GM18868 (cell line): ENCODE measurements around the gene TRIM8.
A peak's percentile ranks its signal among the peaks of the same experiment; 100 is the strongest.

ENCODE experiments used
- ATAC-seq: cut with Tn5 transposase; IDR thresholded peaks from one replicate; pipeline ENCODE4 v1.9.1; 2021; ENCODE audit warnings: mild to moderate bottlenecking, moderate library complexity; ENCODE audit not compliant: unreplicated experiment

TRIM8 gene

DNA sequence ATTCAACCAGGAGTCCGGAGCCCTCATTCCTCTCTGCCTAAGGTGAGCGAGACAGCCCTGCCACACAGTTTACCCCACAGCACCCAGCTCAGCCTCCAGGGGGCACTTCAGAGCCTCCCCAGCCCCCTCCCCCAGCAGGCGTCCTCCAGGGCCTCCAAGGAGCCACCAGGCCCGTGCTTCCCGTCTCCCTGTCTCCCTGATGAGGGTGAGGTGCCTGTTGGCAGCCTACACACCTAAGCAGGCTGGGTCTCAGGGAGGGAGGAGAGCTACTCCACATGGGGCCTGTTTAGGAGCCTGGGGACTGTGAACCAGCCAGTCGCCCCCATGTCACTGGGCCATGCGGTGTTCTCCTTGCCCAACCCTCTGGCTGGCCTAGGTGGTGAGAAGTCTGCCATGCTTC, 28.9 kb upstream of the TRIM8 start:
- ATAC-seq, result no peak

DNA sequence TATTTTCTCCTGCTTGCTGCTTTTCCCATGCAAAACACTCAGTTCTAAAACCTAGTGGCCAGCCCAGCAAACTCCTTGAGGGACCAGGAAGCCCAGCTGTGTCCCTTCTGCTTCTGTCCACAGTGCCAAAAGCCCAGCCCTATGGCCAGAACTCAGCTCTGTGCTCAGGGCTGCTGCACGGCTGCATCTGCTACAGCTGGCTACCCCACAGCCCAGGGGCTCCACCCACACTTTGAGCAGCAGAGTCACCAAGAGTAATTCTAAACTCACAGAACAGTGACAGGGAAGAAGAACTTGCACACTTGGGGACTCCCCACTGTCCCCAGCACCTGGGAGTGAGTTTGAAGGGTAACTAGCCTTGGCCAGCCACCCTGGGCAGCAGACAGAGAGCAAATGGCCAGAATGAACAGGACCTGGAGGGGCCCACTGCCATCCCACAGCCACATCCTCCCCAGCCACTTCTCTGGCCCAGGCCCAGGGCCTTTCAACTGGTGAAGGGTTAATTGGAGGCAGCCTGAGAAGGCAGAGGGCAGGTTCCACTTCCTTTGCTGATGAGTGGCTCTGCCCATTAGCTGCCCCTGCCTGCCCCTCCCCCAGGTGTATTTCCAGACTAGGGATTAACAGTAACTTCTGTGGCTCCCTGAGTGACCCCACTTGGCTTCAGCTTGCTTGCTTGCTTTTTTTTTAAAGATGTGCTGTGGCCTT, 28.1 kb upstream of the TRIM8 start:
- ATAC-seq, result peak; percentile 86

DNA sequence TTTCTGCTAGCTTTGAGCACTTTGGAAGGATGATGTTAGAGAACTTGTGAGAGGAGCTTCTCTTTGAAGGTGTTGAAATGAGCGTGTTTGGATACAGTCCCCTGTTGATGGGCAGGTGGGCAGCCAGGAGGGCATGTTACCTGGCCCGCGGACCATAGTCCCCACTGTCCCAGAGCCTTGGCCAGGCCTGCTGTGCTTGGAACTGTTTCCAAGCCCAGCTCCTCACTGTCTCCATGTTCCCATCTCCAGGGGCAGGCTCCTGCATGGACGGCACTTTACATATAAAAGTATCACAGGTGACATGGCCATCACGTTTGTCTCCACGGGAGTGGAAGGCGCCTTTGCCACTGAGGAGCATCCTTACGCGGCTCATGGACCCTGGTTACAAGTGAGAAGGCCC, 27.2 kb upstream of the TRIM8 start:
- no peak for ATAC-seq

DNA sequence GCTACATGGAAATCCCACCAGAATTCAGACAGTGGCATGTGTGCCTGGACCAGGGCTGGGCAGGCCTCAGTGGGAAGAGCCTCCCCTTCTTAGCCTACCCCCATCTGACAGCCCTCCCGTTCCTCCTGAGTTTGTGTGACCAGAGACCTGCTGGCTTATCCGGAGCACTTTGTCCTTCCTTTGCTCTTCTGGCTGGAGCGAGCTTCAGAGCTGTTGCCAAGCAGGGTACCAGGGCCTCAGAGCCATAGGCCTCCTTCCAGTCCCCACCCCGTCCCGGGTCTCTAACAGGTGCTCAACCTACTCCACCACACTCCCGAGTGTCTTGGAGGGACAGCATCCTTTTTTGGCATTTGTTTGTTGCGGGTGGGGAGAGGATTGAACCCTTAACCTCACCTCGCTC, 26.5 kb upstream of the TRIM8 start:
- no peak for ATAC-seq

DNA sequence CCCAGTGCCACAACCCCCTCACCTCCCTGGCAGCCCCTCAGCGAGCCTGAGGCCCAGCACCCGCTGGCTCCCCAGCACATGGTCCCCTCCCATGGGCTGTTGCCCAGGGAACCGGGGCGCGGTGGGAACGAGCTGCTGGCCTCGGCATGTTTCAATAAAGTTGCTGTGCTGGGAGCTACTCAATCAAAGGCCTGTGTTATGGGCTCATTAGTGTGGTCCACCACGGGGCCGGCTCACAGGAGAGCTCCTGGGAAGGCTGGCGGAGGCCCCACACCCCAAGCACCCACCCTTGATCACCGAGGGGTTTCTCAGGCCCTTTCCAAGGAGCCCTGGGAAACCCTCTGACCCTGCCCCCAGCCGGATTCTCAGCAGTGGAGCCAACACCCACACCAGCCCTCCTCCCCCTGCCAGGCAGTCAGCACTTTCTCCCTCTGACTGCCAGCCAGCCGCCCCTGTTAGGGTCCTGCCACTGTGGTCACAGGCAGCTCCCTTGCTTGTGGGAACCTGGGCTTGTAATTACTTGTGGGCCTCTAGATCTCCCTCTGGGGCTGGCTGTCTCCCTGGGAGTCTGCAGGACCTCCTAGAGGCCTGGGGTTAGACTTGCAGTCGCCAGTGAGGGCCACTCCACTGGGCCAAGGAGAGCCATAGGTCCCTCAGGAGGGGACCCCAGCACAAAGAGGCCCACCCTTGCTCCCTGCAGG, 24.8 kb upstream of the TRIM8 start:
- ATAC-seq, result no peak

DNA sequence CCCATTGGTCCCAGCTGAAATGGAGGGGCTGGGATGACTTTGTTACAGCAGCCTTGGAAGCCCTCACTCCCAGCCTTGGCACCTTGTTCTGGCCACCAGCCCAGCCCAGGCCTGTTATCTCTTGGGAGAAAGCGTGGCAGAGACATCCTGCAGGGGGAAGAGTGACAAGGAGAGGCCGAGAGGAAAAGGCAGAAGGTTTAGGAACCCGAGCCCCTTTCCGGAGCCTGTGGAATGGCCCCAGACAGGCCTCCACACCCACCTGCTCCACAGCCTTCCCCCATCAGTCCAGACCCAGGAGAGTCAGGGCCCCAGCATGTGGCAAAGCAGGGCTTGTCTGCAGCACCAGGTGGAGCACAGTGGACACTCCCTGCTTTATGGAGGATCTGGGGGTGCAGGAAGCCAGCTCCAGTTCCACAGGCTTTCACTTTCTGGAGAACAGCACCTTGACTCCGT, 24.1 kb upstream of the TRIM8 start:
- no peak for ATAC-seq

DNA sequence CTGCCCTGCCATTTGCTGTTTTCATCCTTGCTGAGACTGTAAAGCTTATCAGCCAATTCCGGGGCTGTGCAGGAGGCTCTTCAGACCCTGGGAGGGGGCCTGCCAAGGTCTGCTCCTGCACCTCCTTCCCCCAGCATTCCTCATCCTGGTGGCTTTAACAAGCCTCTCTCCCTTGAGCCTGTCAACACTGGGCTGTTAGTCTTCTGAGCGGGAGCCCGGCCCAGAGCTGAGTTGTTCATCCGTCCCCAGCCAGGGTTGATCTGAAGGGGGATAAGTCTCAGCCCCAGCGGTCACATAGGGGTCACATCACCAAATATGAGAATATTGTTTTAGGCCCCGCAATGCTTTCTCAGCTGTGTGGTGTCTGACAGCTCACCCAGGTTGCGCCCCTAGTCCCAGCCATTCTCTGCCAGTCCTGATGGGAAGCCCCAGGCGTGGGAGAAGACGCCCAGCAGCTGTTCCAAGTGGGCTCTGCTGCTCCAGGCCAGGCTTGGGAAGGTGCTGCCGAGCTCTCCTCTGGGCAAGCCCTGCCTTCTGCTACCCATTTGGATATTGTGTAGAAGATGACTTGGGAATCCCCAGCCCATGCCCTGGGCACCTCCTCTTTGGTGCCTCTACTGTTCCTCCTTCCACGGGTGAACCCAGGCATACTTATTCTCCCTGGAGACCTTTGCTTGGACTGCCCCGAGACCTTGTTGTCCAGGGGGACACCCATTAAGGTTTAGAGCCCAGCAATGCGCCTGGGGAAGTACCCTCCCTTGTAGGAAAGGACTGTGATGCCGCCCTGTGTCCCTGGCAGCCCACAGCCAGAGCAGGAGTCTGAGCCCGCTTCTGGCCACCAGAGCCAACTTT, 23.5 kb upstream of the TRIM8 start:
- no peak for ATAC-seq

DNA sequence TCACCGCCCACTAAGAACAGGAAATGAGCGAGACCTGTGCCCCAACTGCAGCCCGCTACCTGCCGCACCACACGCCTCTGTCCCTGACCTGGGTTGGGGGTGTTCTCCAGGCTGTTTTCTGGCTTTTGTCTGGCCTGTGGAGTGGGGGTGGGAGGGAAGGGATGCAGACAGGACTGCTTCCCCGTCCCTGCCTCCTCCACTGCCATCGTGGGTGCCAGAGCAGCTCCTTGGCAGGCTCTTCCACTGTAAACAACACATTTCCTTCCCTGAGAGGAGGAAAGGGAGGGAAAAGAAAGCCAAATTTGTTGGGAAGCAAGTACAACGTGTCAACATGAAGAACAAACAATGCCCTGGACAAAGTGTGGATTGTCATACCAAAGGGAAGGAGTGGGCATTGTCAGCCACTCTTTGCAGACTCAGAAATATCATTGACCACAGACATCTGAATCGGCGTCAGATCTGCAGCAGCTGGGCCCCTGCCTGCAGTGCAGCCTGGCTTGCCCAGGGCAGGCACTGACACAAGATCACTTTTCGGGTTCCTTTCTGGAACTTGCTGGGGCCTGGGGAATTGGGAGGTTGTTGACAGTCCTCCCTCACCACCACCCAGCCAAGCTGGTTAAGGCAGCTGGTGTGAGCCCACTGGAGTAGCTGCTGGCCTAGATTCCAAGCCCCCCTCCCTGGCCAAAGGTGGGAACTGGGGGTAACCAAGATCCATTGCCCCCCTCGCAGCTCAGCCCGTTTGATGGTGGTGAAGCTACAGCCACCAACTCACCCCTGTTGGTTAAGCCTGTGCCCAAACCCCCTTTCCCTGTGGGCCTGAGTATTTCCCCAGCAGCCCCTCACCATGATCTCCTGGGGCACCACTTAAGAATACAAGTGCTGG, 22.6 kb upstream of the TRIM8 start:
- ATAC-seq, result no peak

DNA sequence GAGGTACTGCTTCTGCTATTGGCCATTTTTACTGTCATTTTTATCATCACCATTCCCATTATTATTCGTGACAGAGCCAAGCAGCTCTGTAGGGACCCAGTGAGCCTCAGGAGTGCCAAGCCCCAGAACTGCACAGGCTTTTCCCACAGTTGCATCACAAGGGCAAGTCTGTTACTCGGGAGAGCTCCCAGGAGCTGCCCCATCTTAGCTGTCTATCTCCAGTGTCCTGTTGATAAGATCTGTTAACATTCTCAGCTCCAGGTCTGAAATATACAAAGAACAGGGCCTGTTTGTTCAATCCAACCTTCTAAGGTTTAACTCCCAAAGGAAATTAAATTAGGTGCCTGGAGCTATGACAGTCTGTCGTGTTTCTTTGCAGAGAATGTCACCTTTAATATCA, 20.2 kb upstream of the TRIM8 start:
- no peak for ATAC-seq

DNA sequence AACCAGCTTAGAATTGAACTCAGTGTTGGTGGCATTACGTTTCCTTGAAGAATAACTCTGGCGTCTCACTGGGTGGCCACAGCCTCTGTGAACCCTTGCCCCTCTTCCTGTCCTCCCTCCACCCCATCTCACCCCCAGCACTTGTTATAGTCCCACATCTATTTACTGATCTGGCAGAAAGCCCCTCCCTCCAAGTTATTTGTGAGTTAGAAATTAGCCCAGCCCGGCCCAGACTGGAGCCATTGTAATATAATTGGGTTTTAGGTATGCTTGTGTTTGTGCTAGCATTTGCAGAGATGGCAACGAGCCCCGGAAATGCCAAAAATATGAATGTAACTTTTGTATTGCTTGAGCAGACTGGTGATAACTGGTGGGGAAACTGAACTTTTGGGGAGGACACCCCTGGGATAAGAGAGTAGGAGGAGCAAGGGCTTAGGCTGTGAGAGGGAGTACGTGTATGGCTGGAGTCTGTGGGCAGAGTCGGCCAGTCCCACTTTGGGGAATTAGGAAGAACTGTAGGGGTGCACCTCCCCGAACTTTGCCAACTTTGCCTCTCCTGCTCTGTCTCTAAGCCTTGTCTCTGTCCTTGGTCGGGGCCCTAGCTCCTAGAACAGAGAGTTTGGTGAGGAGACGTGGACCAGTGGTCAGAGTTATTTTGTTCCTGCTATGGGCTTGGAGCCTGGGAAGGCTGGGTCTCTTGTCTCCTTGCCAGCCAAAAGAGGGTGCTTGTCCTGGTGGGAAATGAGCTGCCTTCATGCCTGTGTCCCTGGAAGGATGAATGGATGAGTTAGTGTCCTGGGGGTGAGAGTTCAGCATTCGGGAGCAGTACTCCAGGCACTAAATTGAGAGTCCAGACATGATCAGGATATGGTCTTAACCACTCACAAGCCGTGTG, 19.3 kb upstream of the TRIM8 start:
- ATAC-seq, result no peak

DNA sequence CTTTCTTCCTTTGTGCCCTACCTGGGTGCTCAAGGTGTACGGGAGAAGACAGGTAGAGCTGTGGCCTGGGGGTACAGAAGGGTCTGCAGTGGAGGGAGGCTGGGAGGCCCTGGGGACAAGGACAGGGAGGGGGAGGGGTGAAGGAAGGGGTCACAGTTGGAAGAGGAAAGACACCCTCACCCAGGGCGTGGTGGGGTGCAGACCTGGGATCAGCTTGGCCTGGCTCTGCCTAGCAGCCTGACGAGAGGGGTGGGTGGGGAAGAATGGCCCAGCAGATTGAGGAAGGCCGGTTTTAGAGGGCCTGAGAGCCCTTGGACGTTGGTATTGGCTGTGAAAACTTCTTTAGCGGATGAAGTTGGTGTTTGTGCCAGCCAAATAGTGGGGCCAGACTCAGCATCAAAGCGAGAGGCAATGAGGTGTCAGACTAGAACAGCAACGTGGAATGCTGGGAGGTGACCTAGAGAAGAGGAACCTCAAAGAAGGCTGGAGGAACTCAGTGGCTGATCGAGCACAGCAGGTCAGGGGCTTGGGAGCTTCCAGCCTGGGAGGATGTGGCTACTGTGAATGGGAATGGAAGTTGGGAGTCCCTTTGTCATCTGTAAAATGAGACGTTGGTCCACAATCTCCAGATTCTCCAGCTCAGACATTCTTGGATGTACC, 18.1 kb upstream of the TRIM8 start:
- ATAC-seq, result no peak

DNA sequence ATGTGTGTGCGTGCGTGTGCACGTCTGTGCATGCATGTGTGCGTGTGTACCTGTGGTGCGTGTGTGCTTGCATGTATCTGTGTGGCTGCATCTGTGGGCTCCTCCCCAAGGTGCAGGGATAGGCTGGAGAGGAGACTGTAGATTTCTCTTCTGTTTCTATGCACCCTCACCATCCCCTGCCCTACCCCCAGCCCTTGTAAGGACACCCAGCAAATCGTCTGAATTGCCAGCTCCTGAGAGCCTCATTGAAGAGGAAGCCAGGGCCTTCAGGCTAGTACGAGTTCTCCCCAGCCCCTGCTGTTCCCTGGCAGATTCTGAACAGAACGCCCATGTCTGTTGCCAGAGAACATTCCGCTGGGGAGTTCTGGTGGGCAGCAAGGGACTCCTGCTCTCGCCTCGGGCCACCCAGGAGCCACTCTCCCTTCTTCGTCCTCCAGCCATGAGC, 17.0 kb upstream of the TRIM8 start:
- ATAC-seq, result no peak

DNA sequence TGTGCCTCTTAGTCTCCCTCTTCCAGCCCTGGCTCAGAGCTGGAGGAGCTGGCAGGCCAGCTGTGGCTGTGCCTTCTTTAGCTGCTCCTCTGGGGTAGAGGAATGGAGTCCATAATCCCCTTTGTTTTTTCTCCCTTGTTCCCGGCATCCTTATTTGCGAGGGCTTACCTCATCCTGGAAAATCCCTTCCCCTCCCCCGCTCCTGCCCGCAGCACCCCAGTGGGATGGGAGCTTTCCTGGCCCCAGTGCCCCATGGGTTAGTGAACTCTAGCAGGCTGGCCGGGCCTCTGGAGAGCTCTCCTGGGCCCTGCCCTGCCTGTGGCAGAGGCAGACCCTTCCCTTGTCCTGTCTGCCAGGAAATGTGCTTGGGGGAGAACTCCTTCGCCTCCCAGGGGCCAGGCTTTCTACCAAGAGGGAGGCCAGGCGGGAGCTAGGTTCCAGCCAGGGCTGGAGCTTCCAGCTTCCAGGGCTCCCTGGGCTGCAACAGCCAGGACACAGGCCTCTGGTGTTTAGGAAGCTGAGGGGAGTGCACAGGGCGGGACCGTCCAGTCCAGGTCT, 16.5 kb upstream of the TRIM8 start:
- ATAC-seq, result no peak

DNA sequence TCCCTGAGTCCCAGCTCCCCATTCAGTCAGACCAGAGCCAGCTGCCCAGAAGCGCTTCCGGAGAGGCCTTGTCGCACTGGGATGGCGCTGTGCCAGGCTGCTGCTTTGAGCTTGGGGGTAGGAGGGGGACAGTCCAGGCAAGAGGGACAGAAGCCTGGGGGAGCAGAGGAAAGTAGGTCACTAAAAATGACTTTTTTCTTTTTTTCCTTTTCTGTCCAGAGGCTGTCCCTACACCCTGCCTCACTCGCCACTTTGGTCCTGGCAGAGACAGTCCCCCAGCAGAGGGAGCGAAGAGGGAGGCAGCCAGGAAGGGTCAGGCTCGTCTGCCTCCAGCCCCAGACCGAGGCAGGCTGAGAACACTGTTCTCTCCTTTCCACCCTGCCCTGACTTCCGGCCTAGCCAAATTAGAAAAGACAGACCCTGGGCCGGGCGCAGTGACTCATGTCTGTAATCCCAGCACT, 15.8 kb upstream of the TRIM8 start:
- ATAC-seq, result no peak

DNA sequence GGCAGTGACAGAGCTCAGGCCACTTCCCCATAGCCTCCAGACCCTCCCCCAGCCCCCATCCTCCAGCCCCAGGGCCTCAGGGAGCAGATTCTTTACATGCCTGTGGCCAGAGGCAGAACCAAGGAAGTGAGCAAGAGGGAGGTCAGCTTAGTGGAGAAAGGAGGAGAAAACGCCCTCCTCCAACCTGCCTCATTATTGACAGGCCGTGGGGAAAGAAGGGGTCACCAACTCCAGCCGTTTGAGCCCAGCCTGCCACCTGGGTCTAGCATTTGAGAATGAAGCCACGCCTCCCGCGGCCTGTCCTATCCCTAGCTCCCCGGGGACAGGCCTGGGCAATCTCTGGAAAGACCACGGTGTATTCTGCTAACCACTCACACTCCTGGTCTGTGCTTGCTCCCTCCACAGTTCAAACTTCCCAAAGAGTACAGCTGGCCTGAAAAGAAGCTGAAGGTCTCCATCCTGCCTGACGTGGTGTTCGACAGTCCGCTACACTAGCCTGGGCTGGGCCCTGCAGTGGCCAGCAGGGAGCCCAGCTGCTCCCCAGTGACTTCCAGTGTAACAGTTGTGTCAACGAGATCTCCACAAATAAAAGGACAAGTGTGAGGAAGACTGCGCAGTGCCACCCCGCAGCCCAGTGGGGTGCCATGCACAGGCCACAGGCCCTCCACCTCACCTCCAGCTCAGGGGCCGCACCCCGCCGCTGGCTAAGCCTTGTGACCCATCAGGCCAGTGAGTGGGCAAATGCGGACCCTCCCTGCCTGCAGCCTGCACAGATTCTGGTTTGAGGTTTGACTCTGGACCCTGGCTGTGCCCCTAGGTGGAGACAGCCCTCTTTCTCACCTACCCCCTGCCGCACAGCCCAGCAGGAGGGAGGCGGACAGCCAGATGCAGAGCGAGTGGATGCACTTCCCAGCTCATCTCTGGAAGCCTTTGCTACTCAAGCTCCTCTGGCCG, 14.3 kb upstream of the TRIM8 start:
- ATAC-seq, result no peak

DNA sequence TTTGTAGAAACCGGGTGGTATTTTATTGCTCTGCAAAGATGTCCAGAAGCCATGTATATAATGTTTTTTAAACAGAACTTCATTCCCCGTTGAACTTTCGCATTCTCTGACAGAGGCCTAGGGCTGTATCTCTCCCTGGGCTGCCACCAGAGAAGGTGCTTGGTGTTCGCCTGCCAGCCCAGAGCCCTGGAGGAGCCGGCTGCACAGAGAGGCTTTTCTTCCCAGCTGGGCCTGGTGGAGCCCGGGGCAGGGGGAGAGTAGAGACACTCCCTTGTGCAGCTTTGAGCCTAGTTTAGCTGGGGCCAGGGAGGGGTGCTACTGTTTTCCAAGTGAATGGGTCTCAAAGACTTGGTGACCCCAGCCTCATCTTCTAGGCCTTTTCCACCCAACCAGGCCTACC, 13.6 kb upstream of the TRIM8 start:
- no peak for ATAC-seq

DNA sequence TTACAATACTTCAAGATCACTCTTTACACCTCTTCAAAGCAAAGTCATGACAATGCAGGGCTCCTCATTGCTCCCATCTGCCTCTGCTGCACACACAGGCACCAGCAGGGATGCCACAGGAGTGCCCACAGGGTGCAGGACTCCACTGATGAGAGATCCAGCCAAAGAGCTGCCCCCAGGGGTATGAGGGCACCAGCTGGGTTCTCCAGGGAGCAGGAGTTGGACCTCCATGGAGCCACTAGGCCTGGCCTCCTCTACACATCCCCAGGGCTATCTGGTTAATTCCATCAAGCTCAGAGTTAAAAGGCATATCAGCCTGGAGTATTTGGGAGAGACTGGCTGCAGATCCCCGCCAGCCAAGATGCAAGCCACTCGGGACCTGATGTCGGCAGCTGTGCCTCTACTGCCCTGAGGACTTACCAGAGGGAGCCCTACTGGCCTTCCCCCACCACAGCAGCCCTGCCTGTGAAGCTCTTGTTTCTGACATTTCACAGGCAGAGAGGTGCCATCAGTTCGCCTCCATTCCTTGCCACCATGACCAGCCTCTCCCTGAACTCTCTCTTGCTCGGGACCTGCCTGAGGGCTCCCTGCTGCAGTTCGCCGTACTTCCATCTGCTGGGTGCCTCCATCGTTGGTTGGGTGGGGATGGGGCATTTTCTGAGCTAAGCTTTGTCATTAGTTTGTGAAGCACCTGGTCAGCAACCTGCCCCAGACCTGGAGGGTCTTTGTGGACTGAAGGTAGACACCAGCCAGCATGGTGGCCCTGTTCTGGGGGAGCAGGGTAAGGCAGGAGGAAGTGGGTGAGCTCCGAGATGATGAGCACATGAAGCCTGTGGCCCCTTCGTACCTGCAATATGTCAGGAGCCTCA, 12.5 kb upstream of the TRIM8 start:
- ATAC-seq, result no peak
